B cell (primary cell): Measurements from ENCODE around the gene CALML5. TPM values are rescaled to one million over a fixed set of nuclear protein-coding genes. Genes with fewer than 3 reads are reported as not detected.

Source experiments
- ATAC-seq: fragments of 200-7000 bp; cut with Tn5 transposase; one replicate; pipeline ENCODE4 v1.10.0; 2021; ENCODE audit warnings: low read depth, mild to moderate bottlenecking, moderate number of reproducible peaks, moderate library complexity
- CTCF ChIA-PET: fragments of 350-600 bp; sonication (Branson Sonifier 250); formaldehyde crosslinking; loops from one replicate; lab custom pipeline; 2021; ENCODE audit warnings: antibody characterized with exemption, inconsistent platforms; lab: Charles Lee
- POLR2A ChIA-PET: fragments of 350-600 bp; sonication (Branson Sonifier 250); formaldehyde crosslinking; loops from one replicate; lab custom pipeline; 2021; ENCODE audit warnings: antibody characterized with exemption; lab: Charles Lee
- DNase-seq: peaks from one replicate; pipeline ENCODE4 v3.0.0; 2013
- H2AFZ ChIP-seq: 2 replicates; pipeline ENCODE4 v1.6.1; 2012; ENCODE audit warnings: mild to moderate bottlenecking, low read depth, low read length; ENCODE audit not compliant: insufficient read depth, poor library complexity, severe bottlenecking
- H3K27ac ChIP-seq, 2 donors: 1 replicate in 1 of 2; 2 replicates in 1 of 2; pipeline ENCODE4 v1.5.1; 2012 to 2013; ENCODE audit warnings: low read length in 2 of 2, mild to moderate bottlenecking in 2 of 2, moderate library complexity in 1 of 2
- H3K27me3 ChIP-seq, 4 experiments: fragments of 200-600 bp in 1 of 4; sonication (generic) in 1 of 4; replicated peaks in 1 of 4; 1 replicate in 2 of 4; 2 replicates in 2 of 4; pipeline versions ENCODE4 v1.6.1 to v1.7.0; 2013 to 2016; ENCODE audit warnings: low read length in 3 of 4, mild to moderate bottlenecking in 2 of 4, mixed read lengths in 1 of 4, moderate library complexity in 1 of 4; ENCODE audit not compliant: insufficient read depth in 4 of 4, control insufficient read depth in 3 of 4; ENCODE audit errors: control extremely low read depth in 1 of 4
- H3K36me3 ChIP-seq, 2 experiments: replicated peaks in 1 of 2; 1 replicate in 1 of 2; 2 replicates in 1 of 2; pipeline versions ENCODE4 v1.6.1 to v1.7.1; 2013; ENCODE audit warnings: low read length in 1 of 2; ENCODE audit not compliant: insufficient read depth in 2 of 2, control insufficient read depth in 1 of 2; ENCODE audit errors: control extremely low read depth in 1 of 2, extremely low read depth in 1 of 2
- H3K4me1 ChIP-seq, 2 donors: fragments of 200-600 bp in 1 of 2; sonication (generic) in 1 of 2; 1 replicate in 1 of 2; 2 replicates in 1 of 2; pipeline versions ENCODE4 v1.5.1 to v1.6.1; 2013 to 2017; ENCODE audit warnings: low read length in 2 of 2; ENCODE audit not compliant: control insufficient read depth in 2 of 2, insufficient read depth in 2 of 2
- H3K4me2 ChIP-seq: replicated peaks from 2 replicates; pipeline ENCODE3; 2012; ENCODE audit warnings: mild to moderate bottlenecking, low read depth, low read length; ENCODE audit not compliant: poor library complexity, severe bottlenecking
- H3K4me3 ChIP-seq, 5 experiments: fragments of 200-600 bp in 1 of 5; sonication (generic) in 1 of 5; 1 replicate in 3 of 5; 2 replicates in 2 of 5; pipeline versions ENCODE4 v1.5.1 to v1.7.0; 2011 to 2016; ENCODE audit warnings: low read length in 4 of 5, mild to moderate bottlenecking in 4 of 5, low read depth in 2 of 5, control low read depth in 1 of 5, moderate library complexity in 1 of 5; ENCODE audit not compliant: insufficient read depth in 1 of 5; ENCODE audit errors: control extremely low read depth in 1 of 5, extremely low read depth in 1 of 5
- H3K79me2 ChIP-seq: fragments of 200-600 bp; sonication (generic); one replicate; pipeline ENCODE4 v1.6.0; 2016; ENCODE audit warnings: low read length; ENCODE audit not compliant: control insufficient read depth, insufficient read depth
- H3K9ac ChIP-seq: fragments of 200-600 bp; sonication (generic); 2 replicates; pipeline ENCODE4 v1.6.1; 2017; ENCODE audit warnings: mild to moderate bottlenecking, low read length, moderate library complexity
- H3K9me3 ChIP-seq, 3 donors: one replicate each; pipeline versions ENCODE4 v1.6.1 to v1.7.1; 2013; ENCODE audit warnings: low read length in 2 of 3; ENCODE audit not compliant: control insufficient read depth in 2 of 3, insufficient read depth in 1 of 3; ENCODE audit errors: control extremely low read depth in 1 of 3
- H4K20me1 ChIP-seq: 2 replicates; pipeline ENCODE4 v1.6.0; 2012; ENCODE audit warnings: mild to moderate bottlenecking, low read length; ENCODE audit not compliant: insufficient read depth, control insufficient read depth, poor library complexity, severe bottlenecking
- H3K27ac Mint-ChIP-seq: one replicate; pipeline ENCODE4 v1.8.0; 2021; ENCODE audit warnings: mixed read lengths
- H3K27me3 Mint-ChIP-seq: one replicate; pipeline ENCODE4 v1.8.0; 2021; ENCODE audit warnings: mixed read lengths
- H3K4me1 Mint-ChIP-seq: one replicate; pipeline ENCODE4 v1.8.0; 2021; ENCODE audit warnings: mixed read lengths
- H3K4me3 Mint-ChIP-seq: one replicate; pipeline ENCODE4 v1.8.0; 2021; ENCODE audit warnings: mixed read lengths
- H3K9me3 Mint-ChIP-seq: one replicate; pipeline ENCODE4 v1.8.0; 2022; ENCODE audit warnings: mixed read lengths; ENCODE audit not compliant: insufficient read depth
- EZH2 ChIP-seq: IDR thresholded peaks from 2 replicates; pipeline ENCODE4 v1.6.1; 2012; ENCODE audit warnings: borderline replicate concordance, low read depth, mild to moderate bottlenecking, moderate library complexity, low read length; ENCODE audit not compliant: insufficient read depth, poor library complexity, severe bottlenecking
- WGBS: methylation state at CpG from one replicate; pipeline ENCODE4 v1.1.5; 2013; ENCODE audit warnings: missing lambda C conversion rate; ENCODE audit not compliant: insufficient coverage; 5-methylcytosine and 5-hydroxymethylcytosine counted together
- intact Hi-C: fragments of 100-400 bp; cut with micrococcal nuclease; formaldehyde crosslinking; loops from one replicate; pipeline ENCODE4 v1.10.0; 2022
- polyA plus RNA-seq: library from polyadenylated mRNA; depleted of rRNA; stranded (reverse); fragments of >200 nt; gene quantifications from 2 replicates; pipeline ENCODE4 v1.2.3, GENCODE V29; 2012
- total RNA-seq, 2 donors: library from RNA; stranded (reverse); fragments of 120-200 nt in 1 of 2; gene quantifications; 1 replicate in 1 of 2; 2 replicates in 1 of 2; pipeline versions ENCODE4 v1.2.3 to v1.2.4, GENCODE V29; 2013 to 2022
- TF ChIP-seq, protein P1 (sequence below): fragments of 200-600 bp; IDR thresholded peaks from one replicate; pipeline ENCODE4 v1.8.0; 2022; ENCODE audit warnings: antibody characterized with exemption, mild to moderate bottlenecking

CALML5 gene
- total and polyA plus RNA-seq, 2 donors (not counting 1 experiment from before 2014, with no cell fraction given) = not detected

DNA sequence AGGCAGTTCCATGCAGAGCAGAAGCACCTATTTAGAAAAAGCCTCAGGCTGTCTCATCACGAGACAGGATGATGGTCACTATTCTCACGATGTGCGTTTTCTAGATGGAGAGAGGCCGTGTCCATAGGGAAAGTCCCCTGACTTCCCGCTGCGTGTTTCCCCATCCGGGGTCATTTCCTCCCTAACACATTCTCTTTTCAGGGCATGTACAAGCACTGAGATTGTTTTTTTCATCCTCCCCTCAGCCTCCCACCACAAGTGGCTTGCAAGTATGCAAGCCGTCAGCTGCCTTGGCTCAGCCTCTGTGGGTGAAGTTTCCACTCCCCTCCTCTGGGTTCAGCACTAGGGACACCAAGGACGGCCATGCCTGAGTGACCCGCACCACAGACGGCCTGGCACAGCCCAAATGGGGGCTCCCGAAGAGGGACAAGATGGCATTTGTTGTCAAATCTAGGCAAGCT lies 2.7 kb upstream of the CALML5 start:
- no peak overlapping the region for H3K4me3 Mint-ChIP-seq
- Histone ChIP-seq H3K4me3 (no peak overlapping the region), H3K9me3 (no peaks in the 10 kb centered on the region), H3K9ac (no peak overlapping the region), H3K27me3 (peaks cover 0 to 4% (median 1%) of the 10 kb centered on the region in 4 experiments), H3K36me3 (no peaks in the 10 kb centered on the region), H3K4me1 (no peaks in the 10 kb centered on the region), H3K79me2 (no peaks in the 10 kb centered on the region), H4K20me1 (no peaks in the 10 kb centered on the region), H3K4me2 (no peak overlapping the region), H2AFZ (no peak overlapping the region), H3K27ac (no peak overlapping the region)
- TF ChIP-seq, protein P1, sequence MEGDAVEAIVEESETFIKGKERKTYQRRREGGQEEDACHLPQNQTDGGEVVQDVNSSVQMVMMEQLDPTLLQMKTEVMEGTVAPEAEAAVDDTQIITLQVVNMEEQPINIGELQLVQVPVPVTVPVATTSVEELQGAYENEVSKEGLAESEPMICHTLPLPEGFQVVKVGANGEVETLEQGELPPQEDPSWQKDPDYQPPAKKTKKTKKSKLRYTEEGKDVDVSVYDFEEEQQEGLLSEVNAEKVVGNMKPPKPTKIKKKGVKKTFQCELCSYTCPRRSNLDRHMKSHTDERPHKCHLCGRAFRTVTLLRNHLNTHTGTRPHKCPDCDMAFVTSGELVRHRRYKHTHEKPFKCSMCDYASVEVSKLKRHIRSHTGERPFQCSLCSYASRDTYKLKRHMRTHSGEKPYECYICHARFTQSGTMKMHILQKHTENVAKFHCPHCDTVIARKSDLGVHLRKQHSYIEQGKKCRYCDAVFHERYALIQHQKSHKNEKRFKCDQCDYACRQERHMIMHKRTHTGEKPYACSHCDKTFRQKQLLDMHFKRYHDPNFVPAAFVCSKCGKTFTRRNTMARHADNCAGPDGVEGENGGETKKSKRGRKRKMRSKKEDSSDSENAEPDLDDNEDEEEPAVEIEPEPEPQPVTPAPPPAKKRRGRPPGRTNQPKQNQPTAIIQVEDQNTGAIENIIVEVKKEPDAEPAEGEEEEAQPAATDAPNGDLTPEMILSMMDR = no peak
- no peak for TF ChIP-seq EZH2
- H3K27ac Mint-ChIP-seq = no peak overlapping the region
- ChIA-PET CTCF (no interaction called here), POLR2A (no interaction called here)
- intact Hi-C loops = no loop called here
- no peaks in the 10 kb centered on the region for H3K4me1 Mint-ChIP-seq
- DNase-seq = no peak
- no peak for ATAC-seq
- H3K9me3 Mint-ChIP-seq = no peaks in the 10 kb centered on the region
- H3K27me3 Mint-ChIP-seq = peaks cover 14% of the 10 kb centered on the region
- 69% methylated on average over 12 of the region's 12 CpGs for WGBS

DNA sequence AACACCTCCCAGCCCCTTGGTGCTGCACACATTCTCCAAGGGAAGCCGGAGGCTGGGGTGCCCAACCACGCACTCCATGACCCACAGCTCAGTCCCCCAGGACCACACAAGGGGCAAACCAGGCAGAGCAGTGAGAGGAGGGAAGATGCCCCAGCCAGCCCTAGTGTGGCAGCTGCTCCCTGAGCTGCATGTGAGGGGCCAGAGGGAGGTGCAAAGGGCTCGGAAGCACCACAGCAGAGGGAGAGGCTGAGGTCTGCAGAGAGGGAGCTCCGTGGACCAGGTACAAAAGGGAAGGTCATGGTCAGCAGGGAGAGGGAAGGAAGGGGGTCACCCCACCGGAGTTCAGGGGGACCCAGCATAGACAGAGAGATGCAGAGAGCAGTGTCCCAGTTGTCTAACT lies 1.5 kb upstream of the CALML5 start:
- Histone ChIP-seq H3K36me3 (no peaks in the 10 kb centered on the region), H3K9ac (no peak overlapping the region), H3K4me1 (no peaks in the 10 kb centered on the region), H3K27me3 (peaks cover 0 to 2% (median 0%) of the 10 kb centered on the region in 4 experiments), H3K9me3 (no peaks in the 10 kb centered on the region), H3K4me3 (no peak overlapping the region), H3K79me2 (no peaks in the 10 kb centered on the region), H4K20me1 (no peaks in the 10 kb centered on the region), H3K4me2 (no peak overlapping the region), H2AFZ (no peak overlapping the region), H3K27ac (no peak overlapping the region)
- intact Hi-C loops = no loop called here
- Mint-ChIP-seq H3K4me1 (no peaks in the 10 kb centered on the region), H3K27ac (no peak overlapping the region), H3K27me3 (peaks cover 14% of the 10 kb centered on the region), H3K9me3 (no peaks in the 10 kb centered on the region), H3K4me3 (no peak overlapping the region)
- ChIA-PET CTCF (interaction anchor here (1.4 kb wide), 1 partner anchor 122 kb away, joined by 4 read pairs; no protein-coding TSS in a partner anchor), POLR2A (no interaction called here)
- DNase-seq (no peak), ATAC-seq (no peak)
- 74% methylated on average over 4 of the region's 5 CpGs for WGBS
- TF ChIP-seq EZH2 = no peak
- TF ChIP-seq, protein P1 = no peak
